CD1c-positive myeloid dendritic cell (primary cell): ENCODE results near the gene GABPB2.

Experiments used
- DNase-seq: peaks from one replicate; pipeline ENCODE4 v3.0.0-alpha.2; 2016; ENCODE audit errors: extremely low spot score

GABPB2 gene

DNA sequence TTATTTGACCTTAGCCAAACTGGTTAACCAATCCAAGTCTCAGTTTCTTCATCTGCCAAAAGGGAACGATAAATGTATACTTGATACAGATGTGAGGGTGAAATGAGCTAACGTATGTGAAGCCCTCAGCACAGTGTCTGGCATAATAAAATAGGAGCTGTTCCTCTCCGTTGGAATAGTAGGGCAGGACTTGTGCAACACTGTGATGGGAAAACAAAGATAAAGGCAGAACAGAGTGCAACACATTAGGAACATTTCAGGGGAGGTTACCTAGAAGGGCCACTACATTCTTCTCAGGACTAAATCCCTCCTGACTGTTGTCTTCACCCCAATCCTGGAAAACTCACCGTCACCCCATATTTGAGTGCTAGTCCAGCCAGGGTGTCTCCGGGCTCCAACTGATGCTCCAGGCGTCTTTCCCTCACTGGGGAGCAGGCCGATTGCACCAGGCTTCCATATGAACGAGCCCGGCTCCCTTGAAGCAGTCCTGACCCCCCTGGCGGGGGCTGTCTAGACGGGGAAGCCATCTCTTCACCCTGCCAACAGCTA is 94.2 kb downstream of the GABPB2 start:
- no peak for DNase-seq

DNA sequence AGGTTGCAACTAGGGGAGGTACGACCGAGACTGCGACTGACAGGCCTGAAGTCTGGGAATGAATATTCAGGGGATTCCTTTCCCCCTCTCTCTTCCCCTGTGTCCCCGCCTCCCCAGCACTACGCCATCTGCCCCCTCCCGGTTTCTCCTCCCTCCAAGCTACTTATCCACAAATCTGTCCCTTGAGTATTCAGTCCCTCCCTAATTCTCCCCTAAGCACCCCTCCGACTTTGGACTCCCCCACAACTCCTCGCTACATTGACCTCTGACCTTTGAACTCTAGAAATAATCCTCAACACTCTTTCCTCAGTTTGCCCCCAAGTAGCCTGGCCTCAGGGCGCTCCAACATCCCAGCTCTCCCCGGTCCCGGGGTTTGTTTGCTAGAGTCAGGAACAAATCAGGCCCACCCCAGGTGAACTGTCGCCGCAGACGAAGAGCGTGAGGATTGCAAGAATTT is 94.7 kb downstream of the GABPB2 start:
- no peak for DNase-seq

DNA sequence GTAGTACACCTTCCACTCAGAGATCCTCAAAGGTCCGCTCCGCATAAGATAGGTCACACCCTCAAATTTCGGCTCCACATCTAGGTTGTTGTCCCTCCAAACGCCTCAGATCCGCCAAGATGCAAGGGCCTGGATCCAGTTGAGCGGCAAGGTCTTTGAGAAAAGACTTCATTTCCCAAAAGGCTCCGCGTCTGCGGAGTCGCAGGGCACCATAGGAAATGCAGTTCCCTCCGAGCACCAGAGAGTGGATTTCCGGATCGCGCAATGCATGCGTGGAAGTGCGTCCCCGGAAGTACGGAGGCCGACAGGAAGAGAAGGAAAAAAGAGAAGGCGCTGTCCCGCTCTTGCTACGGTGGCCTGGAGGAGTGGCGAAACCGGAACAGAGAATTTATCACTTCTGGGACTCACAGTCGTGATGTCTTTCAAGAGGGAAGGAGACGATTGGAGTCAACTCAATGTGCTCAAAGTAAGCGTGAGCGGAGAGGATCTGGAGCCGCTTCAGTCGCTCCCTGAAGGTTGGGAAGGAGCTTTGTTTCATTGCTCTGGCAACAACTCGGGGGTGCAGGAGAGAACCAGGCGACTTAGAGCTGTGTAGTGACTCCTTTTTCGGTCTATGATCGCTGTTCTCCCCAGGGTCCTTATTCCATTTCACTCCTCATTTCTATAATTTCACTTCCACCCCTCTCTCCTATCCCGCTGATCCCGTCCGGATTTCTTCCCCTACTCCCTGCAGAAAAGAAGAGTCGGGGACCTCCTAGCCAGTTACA is 95.4 kb downstream of the GABPB2 start, which contains the start of the genes LYSMD1 and SCNM1:
TSS of gene LYSMD1 (minus strand) at position 165 of the 767 bp plus-strand sequence. CDS start 644 bp downstream, outside the sequence.
TSS of gene SCNM1 (plus strand) at position 407 of the 767 bp plus-strand sequence. CDS start at position 416, 9 bp downstream.
- DNase-seq, result peak; percentile 99

DNA sequence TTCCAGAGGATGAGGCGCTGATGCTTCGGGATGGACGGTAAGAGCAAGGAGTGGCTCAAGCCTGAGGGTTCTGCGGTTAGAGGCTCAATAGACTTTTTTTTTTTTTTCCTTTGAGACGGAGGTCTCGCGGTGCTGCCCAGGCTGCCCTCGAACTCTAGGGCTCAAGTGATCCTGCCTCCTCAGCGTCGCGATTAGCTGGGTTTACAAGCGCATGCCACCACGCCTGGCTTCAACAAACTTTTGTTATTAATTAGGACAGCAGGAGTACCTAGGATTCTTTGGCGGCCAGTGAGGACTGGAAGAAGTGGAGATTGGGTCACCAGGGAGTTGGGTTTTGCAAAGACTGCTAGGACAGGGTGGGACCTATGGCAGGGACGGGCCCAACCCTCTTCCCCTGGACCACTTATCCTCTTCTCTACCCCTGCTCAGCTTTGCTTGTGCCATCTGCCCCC is 96.0 kb downstream of the GABPB2 start:
- no peak for DNase-seq

DNA sequence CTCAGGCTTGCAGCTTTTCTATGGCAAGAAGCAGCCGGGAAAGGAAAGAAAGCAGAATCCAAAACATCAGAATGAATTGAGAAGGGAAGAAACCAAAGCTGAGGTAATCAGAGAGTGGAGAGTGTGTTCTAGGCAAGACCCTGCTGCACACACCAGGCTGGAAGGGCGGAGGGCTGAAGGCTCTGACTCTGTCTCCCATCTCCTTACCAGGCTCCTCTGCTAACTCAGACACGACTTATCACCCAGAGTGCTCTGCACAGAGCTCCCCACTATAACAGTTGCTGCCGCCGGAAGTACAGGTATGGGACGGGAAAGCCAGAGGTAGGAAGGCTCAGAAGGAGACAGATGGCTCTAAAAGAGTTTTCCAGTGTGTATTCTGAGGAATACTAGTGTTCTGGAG is 96.6 kb downstream of the GABPB2 start:
- no peak for DNase-seq

DNA sequence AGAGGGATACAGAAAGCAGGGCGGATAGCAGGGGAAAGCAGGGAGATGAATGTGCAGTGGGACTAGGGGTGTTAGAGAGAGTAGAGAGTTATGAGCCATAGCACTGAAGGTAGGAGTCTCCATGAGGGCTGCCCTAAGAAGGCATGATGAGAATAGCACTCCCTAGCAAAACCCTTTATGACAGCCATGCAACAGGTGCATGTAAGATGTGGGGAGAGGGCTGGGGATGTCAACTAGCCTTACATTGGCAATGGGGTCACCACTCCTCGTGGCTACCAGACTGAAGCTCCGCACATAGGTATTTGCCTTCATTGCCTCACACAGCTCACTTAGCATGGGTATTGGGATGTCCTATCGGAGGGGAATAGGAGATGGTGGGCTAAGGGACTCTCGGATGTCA is 100.6 kb downstream of the GABPB2 start:
- no peak for DNase-seq
